ENCODE results near the gene CYSRT1.
"Not testable (repeated sequence)": the region's sequence is repeated elsewhere in the genome, so short reads cannot be mapped to it uniquely, and the experiment has no call there.

Gene CYSRT1

GRCh38 chr9:137253717-137254623 is 29.0 kb downstream of the CYSRT1 start:
- no peak for DNase-seq

- DNase-seq: peak; percentile 72
Observed at GRCh38 chr9:137254624-137255447, 29.9 kb downstream of the CYSRT1 start, which contains the start of gene NELFB. NELFB (plus strand) TSS chr9:137255327.

- DNase-seq: no peak
Observed at GRCh38 chr9:137255448-137256114, 30.6 kb downstream of the CYSRT1 start.

- no peak for DNase-seq
Observed at GRCh38 chr9:137256362-137256761, 31.4 kb downstream of the CYSRT1 start.

- no peak for DNase-seq
Observed at GRCh38 chr9:137256856-137257255, 31.9 kb downstream of the CYSRT1 start.

GRCh38 chr9:137262173-137262908 is 37.4 kb downstream of the CYSRT1 start:
- not testable (repeated sequence) for DNase-seq

- DNase-seq: no peak
Observed at GRCh38 chr9:137262909-137263285, 37.9 kb downstream of the CYSRT1 start.

GRCh38 chr9:137263506-137263905 is 38.5 kb downstream of the CYSRT1 start:
- no peak for DNase-seq

- no peak for DNase-seq
Observed at GRCh38 chr9:137264067-137264466, 39.1 kb downstream of the CYSRT1 start.

- no peak for DNase-seq
Observed at GRCh38 chr9:137265496-137266161, 40.7 kb downstream of the CYSRT1 start.

GRCh38 chr9:137266162-137266527 is 41.2 kb downstream of the CYSRT1 start:
- DNase-seq: no peak

GRCh38 chr9:137266585-137267453 is 41.8 kb downstream of the CYSRT1 start:
- no peak for DNase-seq

GRCh38 chr9:137267933-137268355 is 43.0 kb downstream of the CYSRT1 start:
- DNase-seq: no peak

- no peak for DNase-seq
Observed at GRCh38 chr9:137268538-137269201, 43.7 kb downstream of the CYSRT1 start.

- DNase-seq: no peak
Observed at GRCh38 chr9:137269231-137269772, 44.3 kb downstream of the CYSRT1 start.

GRCh38 chr9:137270929-137271695 is 46.1 kb downstream of the CYSRT1 start:
- DNase-seq: no peak

- DNase-seq: no peak
Observed at GRCh38 chr9:137271696-137272076, 46.7 kb downstream of the CYSRT1 start.

GRCh38 chr9:137272241-137273094 is 47.5 kb downstream of the CYSRT1 start:
- no peak for DNase-seq

All from NCI-H226 (cell line).